ENCODE data around the gene ILF3.

The ILF3 gene

DNA sequence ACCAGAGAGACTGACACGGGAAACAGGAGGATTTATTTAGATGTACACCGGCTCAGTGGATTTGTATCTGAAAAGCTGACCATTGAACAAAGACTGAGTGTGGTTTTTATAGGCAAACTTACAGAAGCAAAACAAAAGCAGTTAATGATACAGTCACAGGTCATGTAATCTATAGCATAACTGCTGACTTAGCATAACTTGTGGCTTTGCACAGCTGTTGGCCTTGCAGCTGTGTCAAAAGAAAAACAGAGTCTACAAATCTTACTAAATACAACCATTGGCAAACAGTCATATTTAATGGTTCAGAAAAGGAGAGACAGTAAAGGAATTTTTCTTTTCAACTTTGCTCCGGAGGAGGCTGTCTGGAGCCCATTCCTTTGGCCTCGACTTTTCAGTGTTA, 2.3 kb upstream of the ILF3 start:
- Histone ChIP-seq H3K4me1 (ENCODE audit: insufficient read depth, insufficient read length) (no peaks in the 10 kb centered on the region), H3K36me3 (ENCODE audit: insufficient read depth, insufficient read length, low read length) (peaks cover 27% of the 10 kb centered on the region), H3K9ac (ENCODE audit: insufficient read length, low read depth) (no peak overlapping the region), H3K27me3 (ENCODE audit: insufficient read depth, insufficient read length) (no peaks in the 10 kb centered on the region), H3K9me3 (ENCODE audit: insufficient read depth, low read length) (no peaks in the 10 kb centered on the region), H3K4me3 (ENCODE audit: insufficient read length, low read depth) (no peak overlapping the region)
- no peak for DNase-seq (ENCODE audit: low read depth, low spot score)
- TF ChIP-seq ZNF274 (IDR thresholded peaks at IDR 0.05; ENCODE audit: low read depth, low read length), result no peak
- no peak for TF ChIP-seq SUZ12 (IDR thresholded peaks at IDR 0.05; ENCODE audit: extremely low read depth, insufficient read depth, insufficient read length)
- TF ChIP-seq YY1 (IDR thresholded peaks at IDR 0.05; ENCODE audit: insufficient read depth, insufficient read length), result no peak

DNA sequence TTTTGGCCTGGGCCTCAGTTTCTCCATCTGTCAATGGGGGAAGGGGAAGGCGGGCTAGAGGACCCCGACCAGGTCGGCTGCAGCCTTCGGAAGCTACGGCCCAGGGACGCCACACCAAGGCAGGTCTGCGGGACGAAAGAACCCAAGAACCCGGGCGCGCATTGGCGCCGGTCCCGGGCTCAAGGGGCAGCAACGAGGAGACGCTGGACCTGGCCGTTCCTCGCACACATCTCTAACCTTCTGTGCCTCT, 739 bp upstream of the ILF3 start:
- peak overlapping the region; percentile 98 for H3K4me3 ChIP-seq (ENCODE audit: insufficient read length, low read depth)
- no peaks in the 10 kb centered on the region for H3K4me1 ChIP-seq (ENCODE audit: insufficient read depth, insufficient read length)
- H3K9ac ChIP-seq (ENCODE audit: insufficient read length, low read depth), result peak overlapping the region; percentile 100
- TF ChIP-seq ZNF274 (IDR thresholded peaks at IDR 0.05; ENCODE audit: low read depth, low read length) (no peak), YY1 (IDR thresholded peaks at IDR 0.05; ENCODE audit: insufficient read depth, insufficient read length) (no peak), SUZ12 (IDR thresholded peaks at IDR 0.05; ENCODE audit: extremely low read depth, insufficient read depth, insufficient read length) (no peak)
- no peaks in the 10 kb centered on the region for H3K9me3 ChIP-seq (ENCODE audit: insufficient read depth, low read length)
- H3K27me3 ChIP-seq (ENCODE audit: insufficient read depth, insufficient read length), result no peaks in the 10 kb centered on the region
- DNase-seq (ENCODE audit: low read depth, low spot score), result no peak
- H3K36me3 ChIP-seq (ENCODE audit: insufficient read depth, insufficient read length, low read length), result peaks cover 39% of the 10 kb centered on the region

DNA sequence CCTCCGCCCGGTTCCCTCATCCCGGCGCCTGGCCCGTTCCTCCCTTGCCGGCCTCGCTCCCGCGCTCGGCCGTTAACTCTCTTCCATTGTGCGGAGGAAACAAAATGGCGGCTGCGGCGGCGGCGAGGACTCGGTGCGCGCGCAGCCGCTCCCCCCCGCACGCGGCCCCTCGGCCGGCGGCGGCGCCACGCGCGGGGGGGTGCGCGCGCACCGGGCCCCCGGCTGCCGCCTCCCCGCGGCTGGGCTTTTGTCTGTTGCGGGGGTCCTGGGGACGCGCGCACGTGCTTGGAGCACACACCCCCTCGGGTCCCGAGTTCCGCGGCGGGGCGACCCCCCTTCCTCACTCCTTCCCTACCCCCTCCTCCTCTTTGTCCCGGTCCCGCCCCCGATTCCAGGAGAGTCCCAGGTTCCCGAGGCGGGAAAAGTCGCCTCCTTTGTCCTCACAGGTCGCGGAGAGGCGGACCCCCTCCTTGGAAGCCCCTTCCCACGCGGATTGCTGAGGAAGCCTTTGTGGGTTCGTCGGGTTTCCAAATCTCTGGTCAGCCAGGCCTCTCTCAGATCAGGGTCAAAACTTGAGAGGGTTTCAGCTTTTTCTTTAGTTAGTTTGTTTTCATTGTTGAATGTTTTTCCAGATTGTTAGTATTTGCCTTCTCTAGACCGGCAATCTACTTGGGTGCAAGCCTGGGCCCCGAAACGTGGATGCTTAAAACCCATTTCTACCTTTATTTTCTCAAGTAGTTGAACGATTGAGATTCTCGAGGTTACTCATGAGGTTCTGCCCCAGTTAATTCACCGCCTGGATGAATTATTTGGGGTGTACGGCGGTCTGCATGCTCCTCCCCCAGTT, 687 bp downstream of the ILF3 start:
- peak; percentile 74 for DNase-seq (ENCODE audit: low read depth, low spot score)
- no peaks in the 10 kb centered on the region for H3K27me3 ChIP-seq (ENCODE audit: insufficient read depth, insufficient read length)
- H3K4me1 ChIP-seq (ENCODE audit: insufficient read depth, insufficient read length), result no peaks in the 10 kb centered on the region
- TF ChIP-seq YY1 (IDR thresholded peaks at IDR 0.05; ENCODE audit: insufficient read depth, insufficient read length), result peak; percentile 65
- TF ChIP-seq SUZ12 (IDR thresholded peaks at IDR 0.05; ENCODE audit: extremely low read depth, insufficient read depth, insufficient read length), result no peak
- H3K4me3 ChIP-seq (ENCODE audit: insufficient read length, low read depth), result peak overlapping the region; percentile 75
- H3K9me3 ChIP-seq (ENCODE audit: insufficient read depth, low read length), result no peaks in the 10 kb centered on the region
- peak overlapping the region; percentile 99 for H3K9ac ChIP-seq (ENCODE audit: insufficient read length, low read depth)
- peaks cover 48% of the 10 kb centered on the region for H3K36me3 ChIP-seq (ENCODE audit: insufficient read depth, insufficient read length, low read length)

DNA sequence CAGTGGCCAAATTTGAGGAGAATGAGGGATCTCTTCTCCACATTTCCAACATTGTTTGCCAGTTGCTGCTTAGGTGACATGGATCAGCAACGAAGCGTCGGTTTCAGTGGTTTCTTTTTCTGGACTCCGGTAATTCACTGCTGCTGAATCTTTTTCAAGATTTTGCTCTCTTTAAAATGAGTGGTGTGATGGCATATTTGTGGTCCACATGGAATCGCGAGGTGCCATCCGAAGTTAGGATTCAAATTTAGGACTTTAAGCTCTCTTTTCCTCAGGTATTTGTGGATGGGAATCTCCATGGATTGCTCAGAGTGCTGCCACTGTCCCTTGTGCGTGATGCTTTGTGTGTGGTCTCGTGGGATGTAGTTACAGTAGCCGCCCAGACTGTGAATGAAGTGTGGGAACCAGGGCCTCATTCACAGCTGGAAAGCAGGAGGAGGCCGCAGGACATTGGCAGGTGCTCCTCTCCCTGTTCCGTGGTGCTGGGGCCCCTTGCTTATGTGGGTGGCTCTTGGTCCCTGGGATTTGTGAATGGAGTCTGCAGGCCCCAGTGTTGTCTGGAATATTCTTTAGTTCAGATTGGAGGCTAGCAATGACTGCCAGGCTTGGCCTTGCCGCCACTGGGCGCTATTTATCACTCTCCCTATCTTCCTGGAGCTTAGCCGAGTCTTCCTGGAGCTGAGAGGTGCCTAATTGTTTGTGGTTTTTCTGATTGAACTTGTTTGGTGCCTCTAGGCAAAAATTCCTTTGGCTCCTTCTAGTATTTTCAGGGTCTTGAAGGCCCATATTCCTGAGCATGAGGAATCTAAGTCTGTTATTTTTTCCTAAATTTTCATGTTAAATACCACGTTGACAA, 1.5 kb downstream of the ILF3 start:
- Histone ChIP-seq H3K9me3 (ENCODE audit: insufficient read depth, low read length) (no peaks in the 10 kb centered on the region), H3K36me3 (ENCODE audit: insufficient read depth, insufficient read length, low read length) (peaks cover 56% of the 10 kb centered on the region), H3K27me3 (ENCODE audit: insufficient read depth, insufficient read length) (no peaks in the 10 kb centered on the region), H3K4me3 (ENCODE audit: insufficient read length, low read depth) (peak overlapping the region; percentile 75), H3K9ac (ENCODE audit: insufficient read length, low read depth) (peak overlapping the region; percentile 99), H3K4me1 (ENCODE audit: insufficient read depth, insufficient read length) (peaks cover 2% of the 10 kb centered on the region)
- no peak for DNase-seq (ENCODE audit: low read depth, low spot score)
- no peak for TF ChIP-seq SUZ12 (IDR thresholded peaks at IDR 0.05; ENCODE audit: extremely low read depth, insufficient read depth, insufficient read length)
- no peak for TF ChIP-seq ZNF274 (IDR thresholded peaks at IDR 0.05; ENCODE audit: low read depth, low read length)
- TF ChIP-seq YY1 (IDR thresholded peaks at IDR 0.05; ENCODE audit: insufficient read depth, insufficient read length), result no peak

DNA sequence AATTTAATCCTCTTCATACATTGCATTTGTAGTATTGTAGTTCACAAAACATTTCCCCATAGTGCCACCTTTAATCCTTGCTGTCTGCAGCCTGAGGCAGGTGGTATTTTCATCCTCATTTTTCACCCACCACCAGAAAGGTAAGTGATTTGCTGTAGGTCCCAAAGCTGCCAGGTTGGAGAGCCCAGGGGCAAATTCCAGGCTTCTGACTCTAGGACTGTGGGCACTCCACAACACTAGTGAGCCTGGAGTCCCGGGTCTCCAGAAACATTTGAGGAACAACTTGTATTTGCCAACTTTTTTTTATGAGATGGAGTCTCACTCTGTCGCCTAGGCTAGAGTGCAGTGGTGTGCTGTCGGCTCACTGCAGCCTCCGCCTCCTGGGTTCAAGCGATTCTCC, 6.2 kb downstream of the ILF3 start:
- TF ChIP-seq YY1 (IDR thresholded peaks at IDR 0.05; ENCODE audit: insufficient read depth, insufficient read length) (no peak), ZNF274 (IDR thresholded peaks at IDR 0.05; ENCODE audit: low read depth, low read length) (no peak), SUZ12 (IDR thresholded peaks at IDR 0.05; ENCODE audit: extremely low read depth, insufficient read depth, insufficient read length) (no peak)
- Histone ChIP-seq H3K4me3 (ENCODE audit: insufficient read length, low read depth) (no peak overlapping the region), H3K27me3 (ENCODE audit: insufficient read depth, insufficient read length) (no peaks in the 10 kb centered on the region), H3K9me3 (ENCODE audit: insufficient read depth, low read length) (no peaks in the 10 kb centered on the region), H3K36me3 (ENCODE audit: insufficient read depth, insufficient read length, low read length) (peaks cover 66% of the 10 kb centered on the region), H3K9ac (ENCODE audit: insufficient read length, low read depth) (no peak overlapping the region), H3K4me1 (ENCODE audit: insufficient read depth, insufficient read length) (peaks cover 7% of the 10 kb centered on the region)
- no peak for DNase-seq (ENCODE audit: low read depth, low spot score)

DNA sequence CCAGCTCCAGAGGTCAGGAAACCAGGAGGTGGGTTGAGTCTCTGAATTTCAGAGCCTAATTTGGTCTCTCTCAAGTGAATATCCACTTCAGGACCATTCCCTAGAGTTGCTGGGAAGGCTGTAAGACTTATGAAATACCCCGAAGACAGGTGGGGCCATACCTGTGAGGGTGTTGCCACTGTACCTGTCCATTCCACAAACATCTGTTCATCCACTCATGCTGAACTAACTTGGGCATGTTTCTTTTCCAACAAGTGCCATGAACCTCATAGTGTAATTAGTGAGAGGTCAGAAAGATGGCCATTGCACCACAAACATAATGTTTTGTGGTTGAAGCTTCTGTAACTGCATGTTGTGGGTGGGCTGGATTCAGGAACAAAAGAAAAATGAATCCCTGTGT, 7.8 kb downstream of the ILF3 start:
- Histone ChIP-seq H3K4me3 (ENCODE audit: insufficient read length, low read depth) (no peak overlapping the region), H3K27me3 (ENCODE audit: insufficient read depth, insufficient read length) (no peaks in the 10 kb centered on the region), H3K9ac (ENCODE audit: insufficient read length, low read depth) (no peak overlapping the region), H3K9me3 (ENCODE audit: insufficient read depth, low read length) (no peaks in the 10 kb centered on the region), H3K36me3 (ENCODE audit: insufficient read depth, insufficient read length, low read length) (peaks cover 61% of the 10 kb centered on the region), H3K4me1 (ENCODE audit: insufficient read depth, insufficient read length) (peaks cover 7% of the 10 kb centered on the region)
- no peak for DNase-seq (ENCODE audit: low read depth, low spot score)
- no peak for TF ChIP-seq YY1 (IDR thresholded peaks at IDR 0.05; ENCODE audit: insufficient read depth, insufficient read length)
- no peak for TF ChIP-seq SUZ12 (IDR thresholded peaks at IDR 0.05; ENCODE audit: extremely low read depth, insufficient read depth, insufficient read length)
- no peak for TF ChIP-seq ZNF274 (IDR thresholded peaks at IDR 0.05; ENCODE audit: low read depth, low read length)

Data from NT2/D1 (cell line).